ENCODE measurements around the gene ABCD2.

The ABCD2 gene

DNA sequence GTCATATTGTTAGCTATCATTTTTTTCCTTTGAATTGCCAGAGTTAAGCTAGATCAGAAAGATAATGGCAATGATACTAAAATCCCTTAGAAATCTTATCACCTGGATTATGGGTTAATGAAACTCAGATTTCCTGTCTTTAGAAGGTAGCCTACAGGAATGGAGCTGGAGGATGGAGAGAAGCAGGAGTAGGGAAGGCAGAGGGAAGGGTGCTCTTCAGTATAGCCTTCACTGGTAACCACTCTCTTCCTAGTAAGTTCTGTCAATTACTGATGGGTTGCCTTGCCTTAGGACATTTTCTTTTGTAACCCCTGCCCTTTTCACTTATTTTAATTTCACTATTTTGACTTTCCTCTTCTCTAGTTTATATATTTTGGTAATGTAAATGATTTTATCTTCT, 27.8 kb upstream of the ABCD2 start:
- no peaks in the 10 kb centered on the region for H3K9me3 ChIP-seq (ENCODE audit: control insufficient read depth, insufficient read depth, low read depth, low read length)
- H3K4me3 ChIP-seq (ENCODE audit: low read depth, low read length): no peak overlapping the region
- no peaks in the 10 kb centered on the region; the same call in 1 of the 2 replicates for H3K4me1 ChIP-seq (ENCODE audit: control insufficient read depth, insufficient read depth, low read length)
- H3K27ac ChIP-seq (ENCODE audit: extremely low read depth, low read depth, low read length): no peak overlapping the region
- TF ChIP-seq ZNF16 (tag by site-specific recombination; IDR thresholded peaks at IDR 0.05; ENCODE audit: low read depth) (no peak), REPIN1 (tag by site-specific recombination; IDR thresholded peaks at IDR 0.05; ENCODE audit: low read depth) (no peak), ZBTB20 (tag by site-specific recombination; IDR thresholded peaks at IDR 0.05) (no peak), ZNF10 (tag by site-specific recombination; IDR thresholded peaks at IDR 0.05) (no peak), ZNF366 (tag by site-specific recombination; conservative IDR thresholded peaks at IDR 0.05) (no peak), PRDM1 (tag by site-specific recombination; IDR thresholded peaks at IDR 0.05) (peak; percentile 26; the same call in 1 of the 2 replicates)
- TF ChIP-seq, protein P1, sequence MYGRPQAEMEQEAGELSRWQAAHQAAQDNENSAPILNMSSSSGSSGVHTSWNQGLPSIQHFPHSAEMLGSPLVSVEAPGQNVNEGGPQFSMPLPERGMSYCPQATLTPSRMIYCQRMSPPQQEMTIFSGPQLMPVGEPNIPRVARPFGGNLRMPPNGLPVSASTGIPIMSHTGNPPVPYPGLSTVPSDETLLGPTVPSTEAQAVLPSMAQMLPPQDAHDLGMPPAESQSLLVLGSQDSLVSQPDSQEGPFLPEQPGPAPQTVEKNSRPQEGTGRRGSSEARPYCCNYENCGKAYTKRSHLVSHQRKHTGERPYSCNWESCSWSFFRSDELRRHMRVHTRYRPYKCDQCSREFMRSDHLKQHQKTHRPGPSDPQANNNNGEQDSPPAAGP (tag by site-specific recombination; IDR thresholded peaks at IDR 0.05): no peak
- TF ChIP-seq, protein P2, sequence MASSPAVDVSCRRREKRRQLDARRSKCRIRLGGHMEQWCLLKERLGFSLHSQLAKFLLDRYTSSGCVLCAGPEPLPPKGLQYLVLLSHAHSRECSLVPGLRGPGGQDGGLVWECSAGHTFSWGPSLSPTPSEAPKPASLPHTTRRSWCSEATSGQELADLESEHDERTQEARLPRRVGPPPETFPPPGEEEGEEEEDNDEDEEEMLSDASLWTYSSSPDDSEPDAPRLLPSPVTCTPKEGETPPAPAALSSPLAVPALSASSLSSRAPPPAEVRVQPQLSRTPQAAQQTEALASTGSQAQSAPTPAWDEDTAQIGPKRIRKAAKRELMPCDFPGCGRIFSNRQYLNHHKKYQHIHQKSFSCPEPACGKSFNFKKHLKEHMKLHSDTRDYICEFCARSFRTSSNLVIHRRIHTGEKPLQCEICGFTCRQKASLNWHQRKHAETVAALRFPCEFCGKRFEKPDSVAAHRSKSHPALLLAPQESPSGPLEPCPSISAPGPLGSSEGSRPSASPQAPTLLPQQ (tag by site-specific recombination; IDR thresholded peaks at IDR 0.05): no peak
- TF ChIP-seq, protein P3, sequence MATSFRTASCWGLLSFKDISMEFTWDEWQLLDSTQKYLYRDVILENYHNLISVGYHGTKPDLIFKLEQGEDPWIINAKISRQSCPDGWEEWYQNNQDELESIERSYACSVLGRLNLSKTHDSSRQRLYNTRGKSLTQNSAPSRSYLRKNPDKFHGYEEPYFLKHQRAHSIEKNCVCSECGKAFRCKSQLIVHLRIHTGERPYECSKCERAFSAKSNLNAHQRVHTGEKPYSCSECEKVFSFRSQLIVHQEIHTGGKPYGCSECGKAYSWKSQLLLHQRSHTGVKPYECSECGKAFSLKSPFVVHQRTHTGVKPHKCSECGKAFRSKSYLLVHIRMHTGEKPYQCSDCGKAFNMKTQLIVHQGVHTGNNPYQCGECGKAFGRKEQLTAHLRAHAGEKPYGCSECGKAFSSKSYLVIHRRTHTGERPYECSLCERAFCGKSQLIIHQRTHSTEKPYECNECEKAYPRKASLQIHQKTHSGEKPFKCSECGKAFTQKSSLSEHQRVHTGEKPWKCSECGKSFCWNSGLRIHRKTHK (tag by site-specific recombination; IDR thresholded peaks at IDR 0.05): no peak
- CTCF ChIA-PET: no interaction called here
- no peaks in the 10 kb centered on the region for H3K36me3 ChIP-seq (ENCODE audit: control insufficient read depth in 2 of 2, insufficient read depth in 1 of 2, low read length in 2 of 2)
- POLR2A ChIA-PET: no interaction called here

DNA sequence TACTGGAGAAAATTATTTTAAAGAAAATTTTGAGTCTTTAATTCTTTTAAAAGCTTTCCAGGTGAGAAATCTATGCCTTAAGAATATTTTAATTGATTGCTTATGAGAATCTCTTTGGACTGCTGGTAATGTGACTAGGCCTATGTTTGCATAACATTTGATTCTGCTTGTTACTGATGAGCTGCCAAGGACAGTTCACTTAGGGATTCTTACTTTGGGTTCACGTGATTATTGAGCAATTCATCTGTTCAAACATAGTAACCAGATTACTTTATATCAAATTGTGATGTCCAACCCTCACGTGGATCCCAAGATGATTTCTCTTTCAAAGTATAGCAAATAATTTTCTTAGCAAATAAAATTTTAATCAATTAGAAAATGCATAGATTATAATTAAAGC, 27.4 kb upstream of the ABCD2 start:
- POLR2A ChIA-PET: no interaction called here
- no peaks in the 10 kb centered on the region; the same call in 1 of the 2 replicates for H3K4me1 ChIP-seq (ENCODE audit: control insufficient read depth, insufficient read depth, low read length)
- CTCF ChIA-PET: no interaction called here
- H3K36me3 ChIP-seq (ENCODE audit: control insufficient read depth in 2 of 2, insufficient read depth in 1 of 2, low read length in 2 of 2): no peaks in the 10 kb centered on the region
- no peak overlapping the region for H3K27ac ChIP-seq (ENCODE audit: extremely low read depth, low read depth, low read length)
- no peak overlapping the region for H3K4me3 ChIP-seq (ENCODE audit: low read depth, low read length)
- H3K9me3 ChIP-seq (ENCODE audit: control insufficient read depth, insufficient read depth, low read depth, low read length): no peaks in the 10 kb centered on the region
- no peak for TF ChIP-seq ZNF600 (tag by site-specific recombination; IDR thresholded peaks at IDR 0.05)
- no peak for TF ChIP-seq ZNF155 (tag by site-specific recombination; IDR thresholded peaks at IDR 0.05)
- no peak for TF ChIP-seq KLF9 (tag by site-specific recombination; IDR thresholded peaks at IDR 0.05; ENCODE audit: low read depth)
- TF ChIP-seq ZNF157 (tag by site-specific recombination; IDR thresholded peaks at IDR 0.05): no peak
- TF ChIP-seq ZNF530 (tag by site-specific recombination; IDR thresholded peaks at IDR 0.05; ENCODE audit: low read depth): no peak
- TF ChIP-seq, protein P4, sequence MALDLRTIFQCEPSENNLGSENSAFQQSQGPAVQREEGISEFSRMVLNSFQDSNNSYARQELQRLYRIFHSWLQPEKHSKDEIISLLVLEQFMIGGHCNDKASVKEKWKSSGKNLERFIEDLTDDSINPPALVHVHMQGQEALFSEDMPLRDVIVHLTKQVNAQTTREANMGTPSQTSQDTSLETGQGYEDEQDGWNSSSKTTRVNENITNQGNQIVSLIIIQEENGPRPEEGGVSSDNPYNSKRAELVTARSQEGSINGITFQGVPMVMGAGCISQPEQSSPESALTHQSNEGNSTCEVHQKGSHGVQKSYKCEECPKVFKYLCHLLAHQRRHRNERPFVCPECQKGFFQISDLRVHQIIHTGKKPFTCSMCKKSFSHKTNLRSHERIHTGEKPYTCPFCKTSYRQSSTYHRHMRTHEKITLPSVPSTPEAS (tag by site-specific recombination; IDR thresholded peaks at IDR 0.05): no peak
- TF ChIP-seq, protein P5, sequence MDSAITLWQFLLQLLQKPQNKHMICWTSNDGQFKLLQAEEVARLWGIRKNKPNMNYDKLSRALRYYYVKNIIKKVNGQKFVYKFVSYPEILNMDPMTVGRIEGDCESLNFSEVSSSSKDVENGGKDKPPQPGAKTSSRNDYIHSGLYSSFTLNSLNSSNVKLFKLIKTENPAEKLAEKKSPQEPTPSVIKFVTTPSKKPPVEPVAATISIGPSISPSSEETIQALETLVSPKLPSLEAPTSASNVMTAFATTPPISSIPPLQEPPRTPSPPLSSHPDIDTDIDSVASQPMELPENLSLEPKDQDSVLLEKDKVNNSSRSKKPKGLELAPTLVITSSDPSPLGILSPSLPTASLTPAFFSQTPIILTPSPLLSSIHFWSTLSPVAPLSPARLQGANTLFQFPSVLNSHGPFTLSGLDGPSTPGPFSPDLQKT (IDR thresholded peaks at IDR 0.05; ENCODE audit: borderline replicate concordance, low read depth, low read length): no peak
- no peak for TF ChIP-seq ZNF664 (tag by site-specific recombination; IDR thresholded peaks at IDR 0.05)
- TF ChIP-seq ZNF239 (tag by site-specific recombination; IDR thresholded peaks at IDR 0.05): no peak
- TF ChIP-seq, protein P6, sequence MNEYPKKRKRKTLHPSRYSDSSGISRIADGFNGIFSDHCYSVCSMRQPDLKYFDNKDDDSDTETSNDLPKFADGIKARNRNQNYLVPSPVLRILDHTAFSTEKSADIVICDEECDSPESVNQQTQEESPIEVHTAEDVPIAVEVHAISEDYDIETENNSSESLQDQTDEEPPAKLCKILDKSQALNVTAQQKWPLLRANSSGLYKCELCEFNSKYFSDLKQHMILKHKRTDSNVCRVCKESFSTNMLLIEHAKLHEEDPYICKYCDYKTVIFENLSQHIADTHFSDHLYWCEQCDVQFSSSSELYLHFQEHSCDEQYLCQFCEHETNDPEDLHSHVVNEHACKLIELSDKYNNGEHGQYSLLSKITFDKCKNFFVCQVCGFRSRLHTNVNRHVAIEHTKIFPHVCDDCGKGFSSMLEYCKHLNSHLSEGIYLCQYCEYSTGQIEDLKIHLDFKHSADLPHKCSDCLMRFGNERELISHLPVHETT (tag by site-specific recombination; IDR thresholded peaks at IDR 0.05): no peak
- TF ChIP-seq OSR2 (tag by site-specific recombination; IDR thresholded peaks at IDR 0.05): no peak
- TF ChIP-seq ZSCAN23 (tag by site-specific recombination; IDR thresholded peaks at IDR 0.05): no peak
- no peak for TF ChIP-seq YY1 (tag by site-specific recombination; IDR thresholded peaks at IDR 0.05)
- no peak for TF ChIP-seq TCF7L2 (IDR thresholded peaks at IDR 0.05; ENCODE audit: borderline replicate concordance, low read depth, low read length)
- TF ChIP-seq ZNF302 (tag by site-specific recombination; IDR thresholded peaks at IDR 0.05; ENCODE audit: low read depth): no peak
- TF ChIP-seq ZNF350 (tag by site-specific recombination; IDR thresholded peaks at IDR 0.05): no peak
- no peak for TF ChIP-seq ZNF37A (tag by site-specific recombination; IDR thresholded peaks at IDR 0.05)
- TF ChIP-seq, protein P7, sequence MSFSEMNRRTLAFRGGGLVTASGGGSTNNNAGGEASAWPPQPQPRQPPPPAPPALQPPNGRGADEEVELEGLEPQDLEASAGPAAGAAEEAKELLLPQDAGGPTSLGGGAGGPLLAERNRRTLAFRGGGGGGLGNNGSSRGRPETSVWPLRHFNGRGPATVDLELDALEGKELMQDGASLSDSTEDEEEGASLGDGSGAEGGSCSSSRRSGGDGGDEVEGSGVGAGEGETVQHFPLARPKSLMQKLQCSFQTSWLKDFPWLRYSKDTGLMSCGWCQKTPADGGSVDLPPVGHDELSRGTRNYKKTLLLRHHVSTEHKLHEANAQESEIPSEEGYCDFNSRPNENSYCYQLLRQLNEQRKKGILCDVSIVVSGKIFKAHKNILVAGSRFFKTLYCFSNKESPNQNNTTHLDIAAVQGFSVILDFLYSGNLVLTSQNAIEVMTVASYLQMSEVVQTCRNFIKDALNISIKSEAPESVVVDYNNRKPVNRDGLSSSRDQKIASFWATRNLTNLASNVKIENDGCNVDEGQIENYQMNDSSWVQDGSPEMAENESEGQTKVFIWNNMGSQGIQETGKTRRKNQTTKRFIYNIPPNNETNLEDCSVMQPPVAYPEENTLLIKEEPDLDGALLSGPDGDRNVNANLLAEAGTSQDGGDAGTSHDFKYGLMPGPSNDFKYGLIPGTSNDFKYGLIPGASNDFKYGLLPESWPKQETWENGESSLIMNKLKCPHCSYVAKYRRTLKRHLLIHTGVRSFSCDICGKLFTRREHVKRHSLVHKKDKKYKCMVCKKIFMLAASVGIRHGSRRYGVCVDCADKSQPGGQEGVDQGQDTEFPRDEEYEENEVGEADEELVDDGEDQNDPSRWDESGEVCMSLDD (tag by site-specific recombination; IDR thresholded peaks at IDR 0.05): no peak
